SJCRH30 (cell line): ENCODE data around the gene LGR6. TPM values are rescaled to one million over a fixed set of nuclear protein-coding genes. Genes with fewer than 3 reads are reported as not detected.

ENCODE experiments used
- DNase-seq, 2 experiments: peaks; one replicate each; pipeline ENCODE4 v3.0.0-alpha.2; 2015 to 2020
- H3K27ac ChIP-seq: fragments of 250-450 bp; sonication (Bioruptor Pico); 2 replicates; pipeline ENCODE4 v1.5.1; 2020; ENCODE audit warnings: mild to moderate bottlenecking, moderate library complexity
- H3K27me3 ChIP-seq: fragments of 250-450 bp; sonication (Bioruptor Pico); 2 replicates; pipeline ENCODE4 v1.5.1; 2020; ENCODE audit warnings: mild to moderate bottlenecking, moderate library complexity
- H3K36me3 ChIP-seq: fragments of 250-450 bp; sonication (Bioruptor Pico); 2 replicates; pipeline ENCODE4 v1.5.1; 2020; ENCODE audit warnings: mild to moderate bottlenecking, moderate library complexity
- H3K4me1 ChIP-seq: fragments of 250-450 bp; sonication (Bioruptor Pico); 2 replicates; pipeline ENCODE4 v1.5.1; 2020; ENCODE audit warnings: mild to moderate bottlenecking, moderate library complexity
- H3K4me3 ChIP-seq: fragments of 250-450 bp; sonication (Bioruptor Pico); 2 replicates; pipeline ENCODE4 v1.5.1; 2020; ENCODE audit warnings: mild to moderate bottlenecking, moderate library complexity
- H3K9me3 ChIP-seq: fragments of 250-450 bp; sonication (Bioruptor Pico); replicated peaks from 2 replicates; pipeline ENCODE4 v1.5.1; 2020; ENCODE audit warnings: mild to moderate bottlenecking, moderate library complexity
- total RNA-seq: library from RNA; depleted of rRNA; stranded (reverse); fragments of >200 nt; shearing (Covaris generic); gene quantifications from 2 replicates; pipeline ENCODE4 v1.2.3, GENCODE V29; 2014

LGR6 gene
- total RNA-seq, 1 experiment from 2014 or later: not detected

DNA sequence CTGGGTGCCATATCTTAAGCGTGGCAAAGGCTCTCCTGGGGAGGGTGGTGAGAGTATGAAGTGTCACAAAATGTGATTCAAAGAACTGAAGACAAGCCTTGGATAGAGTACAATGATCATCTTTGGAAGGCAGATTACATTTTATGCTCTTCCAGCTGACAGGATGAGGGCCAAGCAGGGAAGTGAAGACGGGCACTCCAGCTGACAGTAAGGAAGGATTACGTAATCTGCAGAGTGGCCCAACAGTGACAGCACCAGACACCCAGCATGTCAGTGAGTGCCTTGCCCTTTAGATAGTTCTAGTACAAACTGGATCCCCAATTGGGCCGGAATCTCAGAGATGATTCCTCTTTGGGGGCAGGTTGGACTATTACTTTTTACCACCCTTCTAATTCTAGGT is 95.4 kb downstream of the LGR6 start:
- Histone ChIP-seq H3K27me3 (no peaks in the 10 kb centered on the region), H3K27ac (no peak overlapping the region), H3K9me3 (no peaks in the 10 kb centered on the region), H3K4me3 (no peak overlapping the region), H3K4me1 (peaks cover 46% of the 10 kb centered on the region), H3K36me3 (no peaks in the 10 kb centered on the region)
- no peak for DNase-seq

DNA sequence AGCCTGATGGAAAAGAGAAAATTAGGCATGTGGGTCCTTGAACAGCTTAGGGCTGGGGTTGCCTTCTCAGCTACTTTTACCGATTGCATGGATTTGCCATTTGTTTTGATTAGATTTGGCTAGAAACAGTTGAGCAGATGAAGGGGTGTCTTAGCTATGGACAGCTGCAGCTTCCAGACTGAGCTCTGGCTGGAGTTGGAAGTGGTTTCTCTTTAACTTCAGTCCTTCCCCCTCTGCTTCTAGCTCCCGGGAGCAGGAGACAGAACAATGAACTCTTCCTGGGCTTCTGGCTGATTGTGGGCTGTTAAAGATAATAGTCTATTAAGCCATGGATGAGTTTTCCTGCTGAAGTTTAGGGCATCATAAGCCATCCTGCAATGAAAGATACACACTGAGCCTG is 97.4 kb downstream of the LGR6 start:
- peak; percentile 59 to 71 for DNase-seq
- Histone ChIP-seq H3K36me3 (no peaks in the 10 kb centered on the region), H3K27ac (peak overlapping the region; percentile 22; the same call in 1 of the 2 replicates), H3K4me3 (no peak overlapping the region), H3K27me3 (no peaks in the 10 kb centered on the region), H3K9me3 (no peaks in the 10 kb centered on the region), H3K4me1 (peaks cover 41% of the 10 kb centered on the region)

DNA sequence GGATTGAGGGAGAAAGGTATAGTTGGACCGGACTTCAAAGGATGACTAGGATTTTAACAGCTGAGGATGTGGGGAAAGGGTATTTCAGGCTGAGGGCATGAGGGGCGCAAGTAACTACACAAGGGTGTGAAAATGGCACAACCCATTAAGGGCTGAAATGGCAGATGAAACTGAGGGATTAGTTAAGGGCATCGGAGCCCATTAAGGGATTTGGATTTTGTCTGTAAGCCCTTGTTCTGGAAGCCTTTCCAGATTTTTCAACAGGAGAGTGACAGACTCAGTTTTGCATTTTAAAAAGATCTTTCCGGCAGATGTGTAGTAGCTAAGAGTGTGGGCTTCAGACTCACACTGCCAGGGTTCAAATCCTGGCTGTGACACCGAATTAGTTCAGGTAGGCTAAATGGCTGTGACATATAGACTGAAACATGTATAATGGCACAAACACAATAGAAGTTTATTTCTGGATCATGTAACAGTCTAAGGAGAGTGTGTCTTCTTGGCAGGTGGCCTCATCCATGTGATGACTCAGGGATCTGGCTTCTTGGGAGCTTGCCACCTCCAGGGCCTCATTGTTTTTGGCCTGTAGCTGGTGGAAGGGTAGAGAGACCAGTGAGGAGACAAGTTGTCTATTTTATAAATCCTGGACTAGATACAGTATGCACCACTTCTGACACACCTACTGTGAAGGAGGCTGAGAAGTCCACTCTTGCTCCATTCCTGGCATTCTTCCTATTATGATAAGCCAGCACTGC is 98.5 kb downstream of the LGR6 start:
- H3K27ac ChIP-seq: no peak overlapping the region; the same call in 1 of the 2 replicates
- H3K27me3 ChIP-seq: 0 out of 2 replicates have a peak, but pooled peaks cover 6% of the 10 kb centered on the region
- H3K9me3 ChIP-seq: no peaks in the 10 kb centered on the region
- DNase-seq: peak; percentile 48 to 54
- H3K36me3 ChIP-seq: no peaks in the 10 kb centered on the region
- peaks cover 30% of the 10 kb centered on the region for H3K4me1 ChIP-seq
- no peak overlapping the region for H3K4me3 ChIP-seq

DNA sequence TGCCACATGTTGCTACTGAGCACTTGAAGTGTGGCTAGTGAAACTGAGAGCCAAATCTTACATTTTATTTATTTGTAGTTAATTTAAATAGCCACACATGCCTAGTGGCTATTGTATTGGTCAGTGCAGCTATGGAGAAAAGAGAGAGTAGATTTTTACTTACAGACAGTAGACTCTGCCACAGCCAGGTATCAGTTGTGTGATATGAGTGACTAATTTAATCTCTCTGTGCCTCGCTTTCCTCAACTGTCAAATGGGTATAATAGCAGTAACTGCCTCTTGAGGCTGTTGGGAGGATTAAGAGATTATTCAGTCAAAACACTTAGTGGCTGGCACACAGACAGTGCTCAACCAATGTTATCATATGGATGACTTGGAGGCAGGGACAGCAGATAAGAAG is 99.2 kb downstream of the LGR6 start:
- H3K27ac ChIP-seq: no peak overlapping the region

DNA sequence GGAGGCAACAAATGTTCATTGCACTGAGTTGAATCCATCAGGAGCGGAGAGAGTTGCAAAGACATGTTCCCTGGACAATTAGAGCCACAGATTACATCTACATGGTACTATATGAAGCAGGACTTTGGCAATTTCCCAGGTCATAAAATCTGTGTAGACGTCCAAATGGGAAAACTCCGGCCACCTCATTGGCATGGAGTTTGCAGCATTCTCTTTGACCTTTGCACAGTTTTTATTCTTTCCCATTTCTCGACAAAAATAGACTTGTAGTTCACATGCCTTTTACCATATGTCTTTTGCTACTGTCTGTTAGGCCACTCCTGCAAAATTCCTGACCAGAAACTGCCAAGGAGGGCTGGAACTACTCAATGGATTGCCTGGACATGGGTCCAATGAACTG is 100.0 kb downstream of the LGR6 start:
- Histone ChIP-seq H3K4me3 (no peak overlapping the region), H3K27me3 (0 out of 2 replicates have a peak, but pooled peaks cover 6% of the 10 kb centered on the region), H3K36me3 (no peaks in the 10 kb centered on the region), H3K27ac (no peak overlapping the region), H3K4me1 (peaks cover 27% of the 10 kb centered on the region), H3K9me3 (no peaks in the 10 kb centered on the region)
- no peak for DNase-seq

More for the DNA sequence above, 99.2 kb downstream of the LGR6 start:
- H3K36me3 ChIP-seq: no peaks in the 10 kb centered on the region
- 0 out of 2 replicates have a peak, but pooled peaks cover 6% of the 10 kb centered on the region for H3K27me3 ChIP-seq
- H3K4me3 ChIP-seq: no peak overlapping the region
- no peaks in the 10 kb centered on the region for H3K9me3 ChIP-seq
- H3K4me1 ChIP-seq: peaks cover 27% of the 10 kb centered on the region
- no peak for DNase-seq

DNA sequence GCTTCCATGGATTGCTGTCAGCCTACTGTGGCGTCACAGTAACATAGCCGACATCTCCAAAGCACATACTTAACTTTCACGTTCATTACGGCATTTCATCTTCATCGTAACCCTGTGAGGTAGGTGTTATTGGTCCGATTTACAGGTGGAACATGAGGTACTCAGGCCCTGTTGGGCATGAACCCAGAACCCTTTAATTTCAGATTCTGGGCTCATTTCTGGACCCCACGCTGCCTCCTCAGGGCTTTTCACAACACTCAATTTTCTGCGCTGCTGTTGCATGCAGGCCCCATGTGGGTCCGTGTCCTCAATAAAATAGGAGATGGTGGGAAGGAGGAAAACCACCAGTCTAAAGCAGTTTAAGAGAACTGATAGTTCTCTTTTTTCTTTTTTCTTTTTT is 108.6 kb downstream of the LGR6 start:
- H3K9me3 ChIP-seq: no peaks in the 10 kb centered on the region
- no peak for DNase-seq
- H3K27me3 ChIP-seq: peaks cover 35% of the 10 kb centered on the region; the same call in 1 of the 2 replicates
- H3K27ac ChIP-seq: no peak overlapping the region
- H3K4me3 ChIP-seq: no peak overlapping the region
- no peaks in the 10 kb centered on the region for H3K4me1 ChIP-seq
- H3K36me3 ChIP-seq: no peaks in the 10 kb centered on the region

DNA sequence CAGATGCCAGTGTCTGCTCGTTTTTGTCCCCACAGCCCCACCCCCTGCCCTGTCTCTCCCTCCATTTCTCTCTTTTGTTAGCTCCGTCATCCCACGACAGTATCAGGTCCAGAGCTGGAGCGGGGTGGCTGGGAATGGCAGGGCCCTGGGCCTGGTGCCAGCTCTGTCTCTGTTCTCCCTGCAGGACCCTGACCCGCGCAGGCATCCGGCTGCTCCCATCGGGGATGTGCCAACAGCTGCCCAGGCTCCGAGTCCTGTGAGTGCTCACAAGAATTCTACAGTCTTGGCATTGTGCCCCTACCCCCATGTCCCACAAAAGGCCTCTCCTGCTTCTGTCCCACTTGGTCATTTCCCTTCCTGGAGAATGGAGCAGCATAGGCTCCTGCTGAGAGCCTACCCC is 110.8 kb downstream of the LGR6 start:
- Histone ChIP-seq H3K9me3 (no peaks in the 10 kb centered on the region), H3K4me3 (no peak overlapping the region), H3K27me3 (peaks cover 35% of the 10 kb centered on the region; the same call in 1 of the 2 replicates), H3K4me1 (no peaks in the 10 kb centered on the region), H3K36me3 (no peaks in the 10 kb centered on the region), H3K27ac (no peak overlapping the region)
- peak; percentile 56 to 63 for DNase-seq

DNA sequence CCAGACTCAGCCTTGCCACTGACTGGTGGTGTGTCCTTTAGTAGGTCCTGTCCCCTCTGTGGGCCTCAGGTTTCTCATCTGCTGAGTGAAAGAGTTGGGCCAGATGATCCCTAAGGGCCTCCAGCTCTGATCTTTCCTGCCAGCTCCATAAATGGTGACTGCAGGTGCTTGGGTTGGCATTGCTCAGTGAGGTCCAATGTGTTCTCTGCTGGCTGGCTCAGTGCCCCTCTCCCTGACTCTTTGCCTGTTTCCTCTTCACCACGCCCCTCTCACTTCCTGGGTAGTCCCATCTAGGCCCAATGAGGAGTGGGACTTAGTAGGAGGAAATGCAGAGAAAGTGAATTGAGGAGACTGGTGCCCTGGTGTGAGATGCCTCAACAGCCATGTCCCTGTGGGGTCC is 111.6 kb downstream of the LGR6 start:
- no peak for DNase-seq
- Histone ChIP-seq H3K9me3 (no peaks in the 10 kb centered on the region), H3K36me3 (no peaks in the 10 kb centered on the region), H3K27ac (no peak overlapping the region), H3K4me1 (no peaks in the 10 kb centered on the region), H3K27me3 (peaks cover 35% of the 10 kb centered on the region; the same call in 1 of the 2 replicates), H3K4me3 (no peak overlapping the region)

DNA sequence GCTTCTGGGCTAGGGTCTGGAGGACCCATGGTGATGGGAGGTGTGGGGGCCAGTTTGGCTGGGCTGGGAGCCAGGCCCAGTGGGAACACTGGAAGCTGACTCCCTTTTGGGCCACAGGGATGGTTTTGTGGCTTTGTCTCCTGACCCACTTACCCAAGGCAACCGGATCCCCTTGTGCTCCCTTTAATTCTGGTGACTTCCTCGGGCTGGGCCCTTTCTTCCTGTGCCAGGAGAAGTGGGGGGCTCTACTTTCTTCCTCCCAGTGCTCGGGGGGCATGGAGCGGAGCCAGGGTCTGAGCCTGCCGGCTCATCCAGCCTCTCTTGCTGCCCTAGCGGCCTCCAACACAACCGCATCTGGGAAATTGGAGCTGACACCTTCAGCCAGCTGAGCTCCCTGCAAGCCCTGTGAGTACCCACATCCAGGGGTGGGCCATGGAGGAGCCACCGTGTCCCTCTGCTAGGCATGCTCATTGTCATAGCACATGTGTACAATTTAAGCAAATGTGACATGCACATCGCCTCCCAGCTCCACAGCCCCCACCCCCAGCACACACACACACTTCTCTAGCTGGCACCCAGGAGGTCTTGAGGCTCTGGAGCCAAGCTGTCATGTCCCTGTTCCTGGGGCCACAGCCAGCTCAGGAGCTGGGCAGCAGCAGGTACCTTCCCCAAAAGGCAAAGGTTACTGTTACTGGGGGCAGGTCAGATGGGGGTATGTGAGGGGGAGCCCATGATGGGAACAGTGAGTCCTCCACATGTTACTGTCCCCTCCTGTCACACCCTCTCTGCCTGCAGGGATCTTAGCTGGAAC is 113.1 kb downstream of the LGR6 start:
- no peak overlapping the region for H3K4me3 ChIP-seq
- peaks cover 27% of the 10 kb centered on the region; the same call in 1 of the 2 replicates for H3K27me3 ChIP-seq
- H3K36me3 ChIP-seq: no peaks in the 10 kb centered on the region
- DNase-seq: no peak
- H3K4me1 ChIP-seq: peaks cover 4% of the 10 kb centered on the region
- H3K27ac ChIP-seq: no peak overlapping the region
- no peaks in the 10 kb centered on the region for H3K9me3 ChIP-seq

DNA sequence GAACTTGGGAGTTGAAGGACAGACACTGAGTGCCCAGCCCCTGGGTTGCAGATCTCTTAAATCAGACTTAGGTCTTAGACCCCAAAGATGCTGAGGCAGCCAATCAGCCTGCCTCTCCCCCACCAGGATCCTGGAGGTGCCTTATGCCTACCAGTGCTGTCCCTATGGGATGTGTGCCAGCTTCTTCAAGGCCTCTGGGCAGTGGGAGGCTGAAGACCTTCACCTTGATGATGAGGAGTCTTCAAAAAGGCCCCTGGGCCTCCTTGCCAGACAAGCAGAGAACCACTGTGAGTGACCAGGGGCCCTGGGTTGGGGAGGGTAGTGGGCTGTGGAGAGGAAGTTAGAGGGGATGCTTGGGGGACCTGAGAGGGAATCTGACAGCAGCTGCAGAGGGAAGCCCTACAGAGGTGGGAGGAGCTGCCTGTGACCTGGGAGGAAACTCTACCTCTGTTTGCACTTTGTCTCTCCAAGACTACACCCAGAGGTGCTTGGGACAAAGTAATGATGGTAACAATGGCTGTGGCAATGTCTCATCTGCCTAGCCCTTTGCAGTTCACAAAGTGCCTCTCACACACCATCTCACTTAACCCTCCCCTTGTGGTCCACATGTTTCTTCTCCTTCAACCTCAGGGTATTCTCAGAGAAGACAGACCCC is 116.6 kb downstream of the LGR6 start:
- Histone ChIP-seq H3K36me3 (no peaks in the 10 kb centered on the region), H3K4me1 (peaks cover 11% of the 10 kb centered on the region), H3K27ac (no peak overlapping the region), H3K27me3 (0 out of 2 replicates have a peak, but pooled peaks cover 4% of the 10 kb centered on the region), H3K9me3 (no peaks in the 10 kb centered on the region), H3K4me3 (no peak overlapping the region)
- no peak for DNase-seq

DNA sequence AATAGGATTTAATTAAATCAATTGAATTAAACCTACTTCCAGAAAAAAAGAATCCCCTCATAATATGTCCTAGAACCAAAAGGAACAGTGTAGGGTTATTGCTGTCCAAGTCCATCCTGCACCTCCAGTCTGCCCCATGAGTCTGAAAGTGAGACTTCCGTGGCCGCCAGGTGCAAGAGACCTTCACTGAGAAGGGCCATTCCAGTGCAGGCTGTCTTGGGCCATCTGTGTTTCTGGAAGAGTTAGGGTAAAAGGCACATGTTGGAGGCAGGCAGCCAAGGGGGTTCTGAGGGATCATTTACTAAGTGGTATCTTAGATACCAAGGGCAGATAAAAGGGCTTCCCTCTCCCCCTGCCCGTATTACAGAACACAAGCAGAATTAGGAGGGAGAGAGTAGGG is 117.1 kb downstream of the LGR6 start:
- Histone ChIP-seq H3K4me1 (peaks cover 11% of the 10 kb centered on the region), H3K9me3 (no peaks in the 10 kb centered on the region), H3K27me3 (0 out of 2 replicates have a peak, but pooled peaks cover 4% of the 10 kb centered on the region), H3K4me3 (no peak overlapping the region), H3K27ac (no peak overlapping the region), H3K36me3 (no peaks in the 10 kb centered on the region)
- no peak for DNase-seq

DNA sequence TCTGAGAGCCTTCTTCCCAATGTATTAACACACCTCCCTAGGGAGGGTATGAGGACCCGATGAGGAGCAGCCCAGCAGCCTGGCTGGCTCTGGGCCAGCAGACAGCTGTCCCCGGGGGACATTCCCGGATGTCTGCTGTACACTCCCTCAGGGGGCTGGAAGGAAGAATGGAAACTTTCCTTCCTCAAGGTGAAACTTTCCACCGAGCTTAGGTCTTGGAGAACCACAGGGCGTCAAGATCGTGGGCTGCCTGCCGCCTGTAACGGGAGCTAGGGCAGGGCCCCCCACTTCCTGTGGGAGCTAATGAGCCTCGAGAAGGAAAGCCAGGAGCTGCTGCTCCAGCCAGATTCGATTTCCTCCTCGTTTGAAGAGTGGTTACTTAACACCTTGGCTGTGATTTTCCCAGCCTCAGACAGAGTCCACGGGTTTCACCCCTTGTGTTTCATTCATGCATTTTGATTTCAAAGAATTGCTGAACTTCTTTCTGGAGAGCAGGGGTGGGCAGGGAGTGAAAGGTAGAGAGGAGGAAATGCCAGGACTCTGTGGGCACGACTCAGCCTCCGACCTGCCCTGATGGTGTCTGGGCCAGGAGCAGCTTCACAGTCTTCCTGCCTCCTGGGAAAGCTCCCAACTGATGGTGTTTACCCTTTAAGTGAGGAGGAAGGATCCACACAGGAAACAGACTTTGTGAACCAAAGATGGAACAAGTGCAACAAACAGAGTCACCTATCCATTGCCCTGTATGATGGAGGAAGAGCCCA is 118.5 kb downstream of the LGR6 start:
- Histone ChIP-seq H3K27ac (no peak overlapping the region), H3K4me1 (peaks cover 11% of the 10 kb centered on the region), H3K27me3 (no peaks in the 10 kb centered on the region), H3K36me3 (no peaks in the 10 kb centered on the region), H3K9me3 (no peaks in the 10 kb centered on the region), H3K4me3 (no peak overlapping the region)
- DNase-seq: peak; percentile 44 to 69

DNA sequence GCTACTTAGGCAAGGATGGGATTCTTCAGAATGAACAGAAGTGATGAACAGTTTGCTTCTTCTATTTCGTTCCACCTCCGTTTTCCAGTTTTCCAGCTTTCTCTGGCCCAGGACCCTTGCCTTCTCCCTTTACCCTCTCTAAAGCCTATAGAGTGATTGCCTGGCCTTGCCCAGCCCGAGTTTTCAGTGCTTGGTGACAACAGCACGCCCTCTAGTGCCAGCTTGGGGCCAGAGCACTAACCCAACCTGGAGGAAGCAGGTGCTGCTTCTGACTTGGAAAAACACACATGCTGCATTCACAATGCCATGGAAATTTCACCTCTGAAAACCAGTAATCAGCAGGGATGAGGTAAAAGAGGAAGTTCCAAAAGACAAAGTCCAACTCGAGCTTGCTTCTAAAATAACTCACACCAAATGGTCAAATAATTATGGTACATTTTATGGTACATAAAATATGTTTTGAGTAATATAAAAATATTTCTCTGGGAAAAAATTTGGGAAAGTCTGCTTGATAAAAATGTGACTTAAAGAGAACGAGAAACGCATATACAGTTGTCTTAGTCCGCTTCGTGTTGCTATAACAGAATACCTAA is 122.1 kb downstream of the LGR6 start:
- peak; percentile 78 to 86 for DNase-seq
- H3K36me3 ChIP-seq: no peaks in the 10 kb centered on the region
- H3K27me3 ChIP-seq: no peaks in the 10 kb centered on the region
- peaks cover 11% of the 10 kb centered on the region for H3K4me1 ChIP-seq
- no peak overlapping the region for H3K27ac ChIP-seq
- no peak overlapping the region for H3K4me3 ChIP-seq
- H3K9me3 ChIP-seq: no peaks in the 10 kb centered on the region

DNA sequence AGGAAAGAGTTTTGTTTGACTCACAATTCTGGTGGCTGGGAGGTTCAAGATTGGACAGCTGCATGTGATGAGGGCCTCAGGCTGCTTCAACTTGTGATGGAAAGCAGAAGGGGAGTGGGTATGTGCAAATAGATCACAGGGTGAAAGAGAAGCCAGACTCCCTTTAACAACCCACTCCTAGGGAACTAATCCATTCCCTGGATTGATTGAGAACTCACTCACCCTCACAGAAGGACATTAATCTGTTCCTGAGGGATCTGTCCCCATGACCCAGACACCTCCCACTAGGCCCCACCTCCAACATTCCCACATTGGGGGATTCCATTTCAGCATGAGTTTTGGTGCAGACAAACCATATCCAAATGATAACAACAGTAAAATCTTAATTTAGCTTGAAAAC is 122.6 kb downstream of the LGR6 start:
- no peak overlapping the region for H3K4me3 ChIP-seq
- H3K27ac ChIP-seq: no peak overlapping the region
- H3K36me3 ChIP-seq: no peaks in the 10 kb centered on the region
- H3K4me1 ChIP-seq: peaks cover 11% of the 10 kb centered on the region
- no peaks in the 10 kb centered on the region for H3K27me3 ChIP-seq
- no peaks in the 10 kb centered on the region for H3K9me3 ChIP-seq
- DNase-seq: no peak
